Measurements from ENCODE around the gene ALCAM.

Gene ALCAM

GRCh38 chr3:105606016-105606415 lies 239.3 kb downstream of the ALCAM start:
- TF ChIP-seq POLR2AphosphoS5 (IDR thresholded peaks at IDR 0.05; ENCODE audit: low read depth) (no peak), SPI1 (IDR thresholded peaks at IDR 0.05; ENCODE audit: borderline replicate concordance, low read depth) (no peak), GABPA (IDR thresholded peaks at IDR 0.05; ENCODE audit: low read depth) (no peak)
- TF ChIP-seq, protein P1, sequence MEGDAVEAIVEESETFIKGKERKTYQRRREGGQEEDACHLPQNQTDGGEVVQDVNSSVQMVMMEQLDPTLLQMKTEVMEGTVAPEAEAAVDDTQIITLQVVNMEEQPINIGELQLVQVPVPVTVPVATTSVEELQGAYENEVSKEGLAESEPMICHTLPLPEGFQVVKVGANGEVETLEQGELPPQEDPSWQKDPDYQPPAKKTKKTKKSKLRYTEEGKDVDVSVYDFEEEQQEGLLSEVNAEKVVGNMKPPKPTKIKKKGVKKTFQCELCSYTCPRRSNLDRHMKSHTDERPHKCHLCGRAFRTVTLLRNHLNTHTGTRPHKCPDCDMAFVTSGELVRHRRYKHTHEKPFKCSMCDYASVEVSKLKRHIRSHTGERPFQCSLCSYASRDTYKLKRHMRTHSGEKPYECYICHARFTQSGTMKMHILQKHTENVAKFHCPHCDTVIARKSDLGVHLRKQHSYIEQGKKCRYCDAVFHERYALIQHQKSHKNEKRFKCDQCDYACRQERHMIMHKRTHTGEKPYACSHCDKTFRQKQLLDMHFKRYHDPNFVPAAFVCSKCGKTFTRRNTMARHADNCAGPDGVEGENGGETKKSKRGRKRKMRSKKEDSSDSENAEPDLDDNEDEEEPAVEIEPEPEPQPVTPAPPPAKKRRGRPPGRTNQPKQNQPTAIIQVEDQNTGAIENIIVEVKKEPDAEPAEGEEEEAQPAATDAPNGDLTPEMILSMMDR (IDR thresholded peaks at IDR 0.05; ENCODE audit: insufficient read depth, low read length), result no peak
- TF ChIP-seq, protein P2, sequence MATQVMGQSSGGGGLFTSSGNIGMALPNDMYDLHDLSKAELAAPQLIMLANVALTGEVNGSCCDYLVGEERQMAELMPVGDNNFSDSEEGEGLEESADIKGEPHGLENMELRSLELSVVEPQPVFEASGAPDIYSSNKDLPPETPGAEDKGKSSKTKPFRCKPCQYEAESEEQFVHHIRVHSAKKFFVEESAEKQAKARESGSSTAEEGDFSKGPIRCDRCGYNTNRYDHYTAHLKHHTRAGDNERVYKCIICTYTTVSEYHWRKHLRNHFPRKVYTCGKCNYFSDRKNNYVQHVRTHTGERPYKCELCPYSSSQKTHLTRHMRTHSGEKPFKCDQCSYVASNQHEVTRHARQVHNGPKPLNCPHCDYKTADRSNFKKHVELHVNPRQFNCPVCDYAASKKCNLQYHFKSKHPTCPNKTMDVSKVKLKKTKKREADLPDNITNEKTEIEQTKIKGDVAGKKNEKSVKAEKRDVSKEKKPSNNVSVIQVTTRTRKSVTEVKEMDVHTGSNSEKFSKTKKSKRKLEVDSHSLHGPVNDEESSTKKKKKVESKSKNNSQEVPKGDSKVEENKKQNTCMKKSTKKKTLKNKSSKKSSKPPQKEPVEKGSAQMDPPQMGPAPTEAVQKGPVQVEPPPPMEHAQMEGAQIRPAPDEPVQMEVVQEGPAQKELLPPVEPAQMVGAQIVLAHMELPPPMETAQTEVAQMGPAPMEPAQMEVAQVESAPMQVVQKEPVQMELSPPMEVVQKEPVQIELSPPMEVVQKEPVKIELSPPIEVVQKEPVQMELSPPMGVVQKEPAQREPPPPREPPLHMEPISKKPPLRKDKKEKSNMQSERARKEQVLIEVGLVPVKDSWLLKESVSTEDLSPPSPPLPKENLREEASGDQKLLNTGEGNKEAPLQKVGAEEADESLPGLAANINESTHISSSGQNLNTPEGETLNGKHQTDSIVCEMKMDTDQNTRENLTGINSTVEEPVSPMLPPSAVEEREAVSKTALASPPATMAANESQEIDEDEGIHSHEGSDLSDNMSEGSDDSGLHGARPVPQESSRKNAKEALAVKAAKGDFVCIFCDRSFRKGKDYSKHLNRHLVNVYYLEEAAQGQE (IDR thresholded peaks at IDR 0.05; ENCODE audit: insufficient replicate concordance, low read depth), result no peak
- no peak for DNase-seq (ENCODE audit: low read depth in 1 of 2, low spot score in 1 of 2)
- H3K27ac ChIP-seq (replicated peaks), result no peak overlapping the region

GRCh38 chr3:105608623-105609022 lies 241.9 kb downstream of the ALCAM start:
- no peak overlapping the region for H3K27ac ChIP-seq (replicated peaks)
- H3K27me3 ChIP-seq (ENCODE audit: insufficient read depth, poor library complexity, severe bottlenecking), result no peaks in the 10 kb centered on the region
- DNase-seq (ENCODE audit: low read depth in 1 of 2, low spot score in 1 of 2), result no peak
- TF ChIP-seq SPI1 (IDR thresholded peaks at IDR 0.05; ENCODE audit: borderline replicate concordance, low read depth) (no peak), POLR2AphosphoS5 (IDR thresholded peaks at IDR 0.05; ENCODE audit: low read depth) (no peak), GABPA (IDR thresholded peaks at IDR 0.05; ENCODE audit: low read depth) (no peak)
- TF ChIP-seq, protein P1 (IDR thresholded peaks at IDR 0.05; ENCODE audit: insufficient read depth, low read length), result no peak
- TF ChIP-seq, protein P2 (IDR thresholded peaks at IDR 0.05; ENCODE audit: insufficient replicate concordance, low read depth), result no peak
- no peak overlapping the region for H3K4me3 ChIP-seq (replicated peaks; ENCODE audit: insufficient read depth, low read length)

More at GRCh38 chr3:105606016-105606415, 239.3 kb downstream of the ALCAM start:
- Histone ChIP-seq H3K4me3 (replicated peaks; ENCODE audit: insufficient read depth, low read length) (no peak overlapping the region), H3K27me3 (ENCODE audit: insufficient read depth, poor library complexity, severe bottlenecking) (no peaks in the 10 kb centered on the region)

DNA sequence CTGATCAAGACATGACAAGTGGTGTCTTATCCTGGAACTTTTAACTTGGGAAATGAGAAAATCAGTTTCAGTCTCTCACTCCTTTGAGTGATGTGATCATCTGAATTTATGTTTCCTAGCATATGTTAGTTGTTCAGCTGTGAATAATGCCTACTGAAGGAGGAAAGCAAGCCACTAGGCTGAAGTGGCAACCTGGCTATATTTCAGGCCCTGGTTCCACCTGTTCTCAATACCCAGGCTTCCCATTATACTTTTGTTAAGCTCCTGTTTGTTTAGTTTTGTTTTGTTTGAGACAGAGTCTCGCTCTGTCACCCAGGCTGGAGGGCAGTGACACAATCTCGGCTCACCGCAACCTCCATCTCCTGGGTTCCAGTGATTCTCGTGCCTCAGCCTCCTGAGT lies 243.8 kb downstream of the ALCAM start:
- no peak for DNase-seq (ENCODE audit: low read depth in 1 of 2, low spot score in 1 of 2)
- no peaks in the 10 kb centered on the region for H3K27me3 ChIP-seq (ENCODE audit: insufficient read depth, poor library complexity, severe bottlenecking)
- no peak overlapping the region for H3K27ac ChIP-seq (replicated peaks)
- no peak overlapping the region for H3K4me3 ChIP-seq (replicated peaks; ENCODE audit: insufficient read depth, low read length)
- no peak for TF ChIP-seq SPI1 (IDR thresholded peaks at IDR 0.05; ENCODE audit: borderline replicate concordance, low read depth)
- TF ChIP-seq GABPA (IDR thresholded peaks at IDR 0.05; ENCODE audit: low read depth), result no peak
- TF ChIP-seq, protein P2 (IDR thresholded peaks at IDR 0.05; ENCODE audit: insufficient replicate concordance, low read depth), result no peak
- TF ChIP-seq, protein P1 (IDR thresholded peaks at IDR 0.05; ENCODE audit: insufficient read depth, low read length), result no peak
- TF ChIP-seq POLR2AphosphoS5 (IDR thresholded peaks at IDR 0.05; ENCODE audit: low read depth), result no peak
